Uterus (tissue), 2 donors: Measurements from ENCODE around the gene MTHFSD.

Source experiments
- CTCF ChIP-seq, 4 experiments: fragments of 200-600 bp in 2 of 4; fragments of 450-650 bp in 2 of 4; sonication (generic) in 2 of 4; IDR thresholded peaks; one replicate each; pipeline ENCODE4 v1.5.1; 2016 to 2019; ENCODE audit warnings: antibody characterized with exemption in 4 of 4, mild to moderate bottlenecking in 2 of 4, moderate library complexity in 1 of 4
- POLR2A ChIP-seq, 2 donors: fragments of 450-650 bp; IDR thresholded peaks; one replicate each; pipeline ENCODE4 v1.6.1; 2016; ENCODE audit warnings: antibody characterized with exemption in 2 of 2, mild to moderate bottlenecking in 1 of 2, moderate library complexity in 1 of 2

- TF ChIP-seq CTCF (IDR thresholded peaks at IDR 0.05) (no peak), POLR2A (IDR thresholded peaks at IDR 0.05) (no peak)
Measured at GRCh38 chr16:86503830-86504229, 51.2 kb downstream of the MTHFSD start.
